ENCODE results near the gene QPRT.

DNA sequence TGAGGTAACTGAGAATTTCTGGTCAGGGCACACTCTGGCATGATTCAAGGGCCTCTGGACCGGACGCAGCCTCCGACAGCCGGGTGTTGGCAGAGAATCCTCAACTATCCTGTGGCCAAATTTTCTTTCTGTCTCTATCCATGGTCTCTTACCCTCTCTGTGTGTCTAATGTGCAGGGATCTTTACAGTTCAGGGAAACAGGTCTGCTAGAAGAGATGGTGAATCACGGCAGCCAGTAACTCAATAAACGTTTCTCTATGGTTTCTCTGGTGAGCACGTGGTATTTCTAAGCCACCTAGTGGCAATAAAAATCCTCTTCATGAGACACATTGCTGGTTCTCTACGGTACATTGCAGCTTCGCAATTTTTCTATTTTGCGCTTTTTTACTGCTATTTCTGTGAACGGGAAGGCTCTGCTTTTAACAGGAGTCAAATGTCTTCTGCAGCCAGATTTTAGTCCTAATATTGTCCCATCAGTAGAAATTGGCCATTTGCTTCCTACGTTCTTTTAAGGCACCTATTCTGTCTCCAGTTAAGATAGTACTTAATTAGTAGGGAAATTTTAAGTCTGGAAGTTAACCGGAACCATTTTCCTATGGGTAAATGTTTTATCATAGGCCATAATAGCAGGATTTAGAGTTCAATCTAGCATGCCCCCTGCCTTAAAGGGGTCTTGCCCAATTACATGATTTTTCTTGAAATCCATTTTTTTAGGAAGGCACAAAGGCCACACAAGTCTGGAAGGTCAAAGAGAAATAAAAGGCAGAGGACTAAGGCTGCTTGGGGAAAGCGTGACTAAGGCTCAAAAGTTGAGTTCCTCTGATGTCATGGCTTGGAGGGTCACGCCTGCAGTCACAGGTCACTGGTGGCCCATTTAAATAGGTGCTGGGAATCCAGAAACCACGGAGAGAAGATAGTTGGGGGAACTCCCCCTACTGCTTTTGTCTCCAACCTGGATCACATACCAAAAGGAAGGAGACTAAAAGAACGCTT lies 31.5 kb downstream of the QPRT start:
- TF ChIP-seq, protein P1, sequence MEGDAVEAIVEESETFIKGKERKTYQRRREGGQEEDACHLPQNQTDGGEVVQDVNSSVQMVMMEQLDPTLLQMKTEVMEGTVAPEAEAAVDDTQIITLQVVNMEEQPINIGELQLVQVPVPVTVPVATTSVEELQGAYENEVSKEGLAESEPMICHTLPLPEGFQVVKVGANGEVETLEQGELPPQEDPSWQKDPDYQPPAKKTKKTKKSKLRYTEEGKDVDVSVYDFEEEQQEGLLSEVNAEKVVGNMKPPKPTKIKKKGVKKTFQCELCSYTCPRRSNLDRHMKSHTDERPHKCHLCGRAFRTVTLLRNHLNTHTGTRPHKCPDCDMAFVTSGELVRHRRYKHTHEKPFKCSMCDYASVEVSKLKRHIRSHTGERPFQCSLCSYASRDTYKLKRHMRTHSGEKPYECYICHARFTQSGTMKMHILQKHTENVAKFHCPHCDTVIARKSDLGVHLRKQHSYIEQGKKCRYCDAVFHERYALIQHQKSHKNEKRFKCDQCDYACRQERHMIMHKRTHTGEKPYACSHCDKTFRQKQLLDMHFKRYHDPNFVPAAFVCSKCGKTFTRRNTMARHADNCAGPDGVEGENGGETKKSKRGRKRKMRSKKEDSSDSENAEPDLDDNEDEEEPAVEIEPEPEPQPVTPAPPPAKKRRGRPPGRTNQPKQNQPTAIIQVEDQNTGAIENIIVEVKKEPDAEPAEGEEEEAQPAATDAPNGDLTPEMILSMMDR (IDR thresholded peaks at IDR 0.05; ENCODE audit: low read length): peak; percentile 72
- no peak for TF ChIP-seq EZH2 (optimal IDR thresholded peaks at IDR 0.05; ENCODE audit: low read depth, low read length)
